ENCODE measurements around the gene RASGRP2.
A peak's percentile ranks its signal among the peaks of the same experiment; 100 is the strongest.

Gene RASGRP2

GRCh38 chr11:64684357-64684756 lies 59.6 kb downstream of the RASGRP2 start:
- no peak overlapping the region for H3K27ac ChIP-seq (ENCODE audit: extremely low read depth, low read depth, low read length)
- POLR2A ChIA-PET = no interaction called here

GRCh38 chr11:64681171-64681570 lies 62.8 kb downstream of the RASGRP2 start:
- POLR2A ChIA-PET = no interaction called here
- H3K27ac ChIP-seq (ENCODE audit: extremely low read depth, low read depth, low read length) = no peak overlapping the region

More at GRCh38 chr11:64684357-64684756, 59.6 kb downstream of the RASGRP2 start:
- no peaks in the 10 kb centered on the region for H3K9me3 ChIP-seq (ENCODE audit: control insufficient read depth, insufficient read depth, low read depth, low read length)
- TF ChIP-seq EGR2 (tag by site-specific recombination; IDR thresholded peaks at IDR 0.05; ENCODE audit: low read depth) (peak; percentile 44), GLIS1 (tag by site-specific recombination; IDR thresholded peaks at IDR 0.05) (no peak), ZFHX2 (tag by site-specific recombination; conservative IDR thresholded peaks at IDR 0.05) (peak; percentile 37; the same call in 1 of the 2 replicates), SCRT2 (tag by site-specific recombination; IDR thresholded peaks at IDR 0.05) (peak; percentile 89)
- H3K4me3 ChIP-seq (ENCODE audit: low read depth, low read length) = no peak overlapping the region
- no peaks in the 10 kb centered on the region for H3K4me1 ChIP-seq (ENCODE audit: control insufficient read depth, insufficient read depth, low read length)
- CTCF ChIA-PET = no interaction called here
- H3K36me3 ChIP-seq (ENCODE audit: control insufficient read depth in 2 of 2, insufficient read depth in 1 of 2, low read length in 2 of 2) = no peaks in the 10 kb centered on the region

More at GRCh38 chr11:64681171-64681570, 62.8 kb downstream of the RASGRP2 start:
- H3K4me1 ChIP-seq (ENCODE audit: control insufficient read depth, insufficient read depth, low read length) = no peaks in the 10 kb centered on the region
- TF ChIP-seq FEZF1 (tag by site-specific recombination; IDR thresholded peaks at IDR 0.05) (no peak), ZNF76 (tag by site-specific recombination; IDR thresholded peaks at IDR 0.05; ENCODE audit: borderline replicate concordance, low read depth) (no peak), ZNF626 (tag by site-specific recombination; IDR thresholded peaks at IDR 0.05) (no peak), ZNF24 (tag by site-specific recombination; IDR thresholded peaks at IDR 0.05) (no peak), ZBTB26 (tag by site-specific recombination; optimal IDR thresholded peaks at IDR 0.05) (no peak), ZBTB21 (tag by site-specific recombination; IDR thresholded peaks at IDR 0.05) (no peak), ZFP3 (tag by site-specific recombination; IDR thresholded peaks at IDR 0.05; ENCODE audit: low read depth) (no peak), PRDM4 (tag by site-specific recombination; IDR thresholded peaks at IDR 0.05) (no peak), ZNF138 (tag by site-specific recombination; IDR thresholded peaks at IDR 0.05; ENCODE audit: borderline replicate concordance) (no peak), ZNF548 (tag by site-specific recombination; IDR thresholded peaks at IDR 0.05) (no peak), ZIC2 (tag by site-specific recombination; IDR thresholded peaks at IDR 0.05) (no peak), ZEB2 (tag by site-specific recombination; IDR thresholded peaks at IDR 0.05) (no peak), ZNF501 (tag by site-specific recombination; IDR thresholded peaks at IDR 0.05) (no peak), GLIS1 (tag by site-specific recombination; IDR thresholded peaks at IDR 0.05) (no peak), ZBTB44 (tag by site-specific recombination; IDR thresholded peaks at IDR 0.05) (no peak), ZNF704 (tag by site-specific recombination; IDR thresholded peaks at IDR 0.05) (no peak), ZNF148 (tag by site-specific recombination; IDR thresholded peaks at IDR 0.05; ENCODE audit: borderline replicate concordance) (no peak), ZNF560 (tag by site-specific recombination; IDR thresholded peaks at IDR 0.05; ENCODE audit: borderline replicate concordance) (no peak), HOXD13 (CRISPR knock-in tag; IDR thresholded peaks at IDR 0.05; ENCODE audit: borderline replicate concordance) (no peak), ZNF48 (tag by site-specific recombination; IDR thresholded peaks at IDR 0.05) (no peak)
- CTCF ChIA-PET = interaction anchor here (0.7 kb wide), 1 partner anchor 296 kb away, joined by 4 read pairs; no protein-coding TSS in a partner anchor
- no peaks in the 10 kb centered on the region for H3K36me3 ChIP-seq (ENCODE audit: control insufficient read depth in 2 of 2, insufficient read depth in 1 of 2, low read length in 2 of 2)
- no peak overlapping the region for H3K4me3 ChIP-seq (ENCODE audit: low read depth, low read length)
- H3K9me3 ChIP-seq (ENCODE audit: control insufficient read depth, insufficient read depth, low read depth, low read length) = no peaks in the 10 kb centered on the region

All from HEK293 (cell line).